Neural progenitor cell (in vitro differentiated cells): ENCODE results near the gene IKBKG.

Source experiments
- EZH2 ChIP-seq: fragments of 200-600 bp; sonication (generic); IDR thresholded peaks from 2 replicates; pipeline ENCODE4 v1.6.1; 2017; ENCODE audit warnings: antibody characterized with exemption, mild to moderate bottlenecking, moderate library complexity
- TF ChIP-seq, protein P1 (sequence below): fragments of 200-600 bp; sonication (generic); IDR thresholded peaks from 2 replicates; pipeline ENCODE4 v1.5.1; 2017; ENCODE audit warnings: antibody characterized with exemption, mild to moderate bottlenecking

DNA sequence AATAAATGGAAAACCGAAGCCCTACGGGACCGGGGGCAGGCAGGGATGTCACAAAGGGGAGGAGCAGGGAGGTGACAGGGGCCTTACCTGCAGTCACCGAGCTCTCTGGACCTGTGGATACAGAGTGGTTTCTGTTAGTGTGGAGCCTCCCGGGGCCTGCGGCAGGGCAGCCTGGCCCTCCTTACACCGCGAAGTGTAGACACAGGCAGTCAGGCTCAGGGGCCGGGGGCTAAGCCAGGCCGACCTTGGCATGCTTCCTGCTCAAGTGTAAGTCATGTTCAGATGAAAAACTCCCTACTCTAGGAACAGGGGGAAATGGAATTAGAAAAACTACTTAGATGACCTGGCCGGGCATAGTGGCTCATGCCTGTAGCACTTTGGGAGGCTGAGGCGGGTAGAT is 35.7 kb upstream of the IKBKG start:
- TF ChIP-seq, protein P1, sequence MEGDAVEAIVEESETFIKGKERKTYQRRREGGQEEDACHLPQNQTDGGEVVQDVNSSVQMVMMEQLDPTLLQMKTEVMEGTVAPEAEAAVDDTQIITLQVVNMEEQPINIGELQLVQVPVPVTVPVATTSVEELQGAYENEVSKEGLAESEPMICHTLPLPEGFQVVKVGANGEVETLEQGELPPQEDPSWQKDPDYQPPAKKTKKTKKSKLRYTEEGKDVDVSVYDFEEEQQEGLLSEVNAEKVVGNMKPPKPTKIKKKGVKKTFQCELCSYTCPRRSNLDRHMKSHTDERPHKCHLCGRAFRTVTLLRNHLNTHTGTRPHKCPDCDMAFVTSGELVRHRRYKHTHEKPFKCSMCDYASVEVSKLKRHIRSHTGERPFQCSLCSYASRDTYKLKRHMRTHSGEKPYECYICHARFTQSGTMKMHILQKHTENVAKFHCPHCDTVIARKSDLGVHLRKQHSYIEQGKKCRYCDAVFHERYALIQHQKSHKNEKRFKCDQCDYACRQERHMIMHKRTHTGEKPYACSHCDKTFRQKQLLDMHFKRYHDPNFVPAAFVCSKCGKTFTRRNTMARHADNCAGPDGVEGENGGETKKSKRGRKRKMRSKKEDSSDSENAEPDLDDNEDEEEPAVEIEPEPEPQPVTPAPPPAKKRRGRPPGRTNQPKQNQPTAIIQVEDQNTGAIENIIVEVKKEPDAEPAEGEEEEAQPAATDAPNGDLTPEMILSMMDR = no peak
- TF ChIP-seq EZH2 = no peak
